SK-N-SH (cell line): ENCODE measurements around the gene SETBP1. TPM values are rescaled to one million over a fixed set of nuclear protein-coding genes. Genes with fewer than 3 reads are reported as not detected.

Experiments used
- CTCF ChIA-PET: fragments of 300-600, 350-600 bp; formaldehyde crosslinking; extraction: SDS; loops from one replicate; lab custom pipeline; 2021; lab: Yijun Ruan, JAX
- POLR2A ChIA-PET: fragments of 350-600 bp; sonication (Branson Sonifier 250); formaldehyde crosslinking; extraction: SDS; loops from one replicate; lab custom pipeline; 2020; ENCODE audit warnings: antibody characterized with exemption, inconsistent platforms; lab: Yijun Ruan, JAX
- DNase-seq: peaks from one replicate; pipeline ENCODE4 v3.0.0; 2012
- H2AFZ ChIP-seq: fragments of 200-600 bp; sonication (generic); 2 replicates; pipeline ENCODE4 v1.8.1; 2016; ENCODE audit warnings: antibody characterized with exemption, mild to moderate bottlenecking, low read depth
- H3F3A ChIP-seq: fragments of 200-600 bp; sonication (generic); replicated peaks from 2 replicates; pipeline ENCODE3; 2016; ENCODE audit warnings: antibody characterized with exemption, mild to moderate bottlenecking; ENCODE audit not compliant: insufficient read depth
- H3K27ac ChIP-seq, 2 experiments: fragments of 200-500 bp in 1 of 2; fragments of 200-600 bp in 1 of 2; sonication (Bioruptor generic) in 1 of 2; sonication (generic), shearing (Covaris generic) in 1 of 2; 2 replicates each; pipeline versions ENCODE4 v1.5.1 to v1.6.1; 2014 to 2016; ENCODE audit warnings: low read depth in 2 of 2, inconsistent platforms in 1 of 2, low read length in 1 of 2, mild to moderate bottlenecking in 1 of 2, mixed read lengths in 1 of 2
- H3K27me3 ChIP-seq: fragments of 200-600 bp; sonication (generic), shearing (Covaris generic); 2 replicates; pipeline ENCODE4 v1.6.1; 2016; ENCODE audit warnings: mixed run types; ENCODE audit not compliant: insufficient read depth
- H3K36me3 ChIP-seq, 2 experiments: fragments of 200-500 bp in 1 of 2; fragments of 200-600 bp in 1 of 2; sonication (Bioruptor generic) in 1 of 2; sonication (generic) in 1 of 2; replicated peaks in 1 of 2; 2 replicates each; pipeline versions ENCODE3 to v1.5.1; 2014 to 2016; ENCODE audit warnings: low read length in 1 of 2, mild to moderate bottlenecking in 1 of 2; ENCODE audit not compliant: insufficient read depth in 2 of 2, control insufficient read depth in 1 of 2
- H3K4me1 ChIP-seq, 2 experiments: fragments of 200-500 bp in 1 of 2; fragments of 200-600 bp in 1 of 2; sonication (Bioruptor generic) in 1 of 2; sonication (generic), shearing (Covaris generic) in 1 of 2; 2 replicates each; pipeline versions ENCODE4 v1.5.1 to v1.6.1; 2014 to 2016; ENCODE audit warnings: low read depth in 1 of 2, low read length in 1 of 2, mixed run types in 1 of 2; ENCODE audit not compliant: insufficient read depth in 2 of 2, control insufficient read depth in 1 of 2
- H3K4me2 ChIP-seq: fragments of 200-600 bp; sonication (generic), shearing (Covaris generic); 2 replicates; pipeline ENCODE4 v1.6.1; 2017; ENCODE audit warnings: mixed run types
- H3K4me3 ChIP-seq, 2 experiments: fragments of 200-500 bp in 1 of 2; fragments of 200-600 bp in 1 of 2; sonication (Bioruptor generic) in 1 of 2; sonication (generic), shearing (Covaris generic) in 1 of 2; 2 replicates each; pipeline versions ENCODE4 v1.5.1 to v1.8.1; 2014 to 2016; ENCODE audit warnings: low read depth in 2 of 2, inconsistent platforms in 1 of 2, low read length in 1 of 2, mild to moderate bottlenecking in 1 of 2, mixed read lengths in 1 of 2, moderate library complexity in 1 of 2
- H3K79me2 ChIP-seq: fragments of 200-600 bp; sonication (generic); 2 replicates; pipeline ENCODE4 v1.8.1; 2017; ENCODE audit warnings: mild to moderate bottlenecking; ENCODE audit not compliant: insufficient read depth
- H3K9ac ChIP-seq: fragments of 200-600 bp; sonication (generic); 2 replicates; pipeline ENCODE4 v1.6.1; 2017; ENCODE audit warnings: mixed run types
- H3K9me2 ChIP-seq: fragments of 200-600 bp; sonication (generic); 2 replicates; pipeline ENCODE4 v1.6.1; 2017; ENCODE audit warnings: mixed run types
- H3K9me3 ChIP-seq: fragments of 200-600 bp; sonication (generic); 2 replicates; pipeline ENCODE4 v1.6.1; 2017; ENCODE audit warnings: mixed run types, mild to moderate bottlenecking, moderate library complexity
- H4K20me1 ChIP-seq: fragments of 200-600 bp; sonication (generic); 2 replicates; pipeline ENCODE4 v1.6.1; 2017; ENCODE audit warnings: mild to moderate bottlenecking, mixed run types; ENCODE audit not compliant: insufficient read depth
- CHD2 ChIP-seq: fragments of 150-350 bp; IDR thresholded peaks from 2 replicates; pipeline ENCODE4 v1.6.1; 2018; ENCODE audit warnings: low read length; ENCODE audit not compliant: partially characterized antibody
- CTCF ChIP-seq: fragments of 200-600 bp; sonication (generic); IDR thresholded peaks from 2 replicates; pipeline ENCODE4 v1.6.1; 2017; ENCODE audit warnings: antibody characterized with exemption, mild to moderate bottlenecking, moderate library complexity
- ELF1 ChIP-seq: IDR thresholded peaks from 2 replicates; pipeline ENCODE4 v1.4.0; 2012
- EP300 ChIP-seq, 2 experiments: IDR thresholded peaks; 2 replicates each; pipeline versions ENCODE4 v1.4.0 to v1.6.1; 2012; ENCODE audit warnings: borderline replicate concordance in 1 of 2, low read depth in 1 of 2, low read length in 1 of 2
- GABPA ChIP-seq: IDR thresholded peaks from 2 replicates; pipeline ENCODE4 v1.4.0; 2012; ENCODE audit warnings: low read depth, mild to moderate bottlenecking
- NFIC ChIP-seq: IDR thresholded peaks from 2 replicates; pipeline ENCODE4 v1.4.0; 2012; ENCODE audit warnings: borderline replicate concordance
- POLR2AphosphoS5 ChIP-seq: IDR thresholded peaks from 2 replicates; pipeline ENCODE4 v1.6.1; 2012; ENCODE audit warnings: low read depth, low read length
- RCOR1 ChIP-seq: fragments of 150-350 bp; IDR thresholded peaks from 2 replicates; pipeline ENCODE4 v1.6.1; 2017; ENCODE audit warnings: antibody characterized with exemption, low read length
- SIN3A ChIP-seq: IDR thresholded peaks from 2 replicates; pipeline ENCODE4 v1.6.1; 2012; ENCODE audit warnings: low read depth, mild to moderate bottlenecking, low read length, moderate library complexity, borderline replicate concordance
- SMC3 ChIP-seq: IDR thresholded peaks from 2 replicates; pipeline ENCODE4 v1.6.1; 2012; ENCODE audit warnings: low read depth, low read length, improper control_type of control experiment
- TEAD4 ChIP-seq: IDR thresholded peaks from 2 replicates; pipeline ENCODE4 v1.4.0; 2012; ENCODE audit warnings: mild to moderate bottlenecking, borderline replicate concordance; ENCODE audit not compliant: insufficient read depth
- USF1 ChIP-seq: IDR thresholded peaks from 2 replicates; pipeline ENCODE4 v1.4.0; 2012; ENCODE audit warnings: low read depth, borderline replicate concordance
- WGBS: methylation state at CpG from one replicate; pipeline ENCODE4 v1.1.6; 2017; ENCODE audit warnings: low lambda C conversion rate; 5-methylcytosine and 5-hydroxymethylcytosine counted together
- polyA plus RNA-seq, 3 experiments: library from polyadenylated mRNA; depleted of rRNA; stranded (reverse); fragments of >200 nt; gene quantifications; 2 replicates each; pipeline ENCODE4 v1.2.3, GENCODE V29; 2012
- TF ChIP-seq, protein P1 (sequence below): fragments of 150-350 bp; IDR thresholded peaks from 2 replicates; pipeline ENCODE4 v1.6.1; 2017; ENCODE audit warnings: antibody characterized with exemption, low read length, low read depth, borderline replicate concordance
- TF ChIP-seq, protein P2 (sequence below): IDR thresholded peaks from 2 replicates; pipeline ENCODE4; 2012
- TF ChIP-seq, protein P3 (sequence below): IDR thresholded peaks from 2 replicates; pipeline ENCODE4 v1.4.0; 2012; ENCODE audit warnings: low read depth, borderline replicate concordance

SETBP1 gene
- polyA plus RNA-seq, 1 of the 3 experiments (the other 2 are of a cell fraction), result 3.0 TPM

GRCh38 chr18:44859751-44860439 is 179.2 kb downstream of the SETBP1 start (continued):
- TF ChIP-seq GABPA (no peak), NFIC (no peak), ELF1 (no peak)

DNA sequence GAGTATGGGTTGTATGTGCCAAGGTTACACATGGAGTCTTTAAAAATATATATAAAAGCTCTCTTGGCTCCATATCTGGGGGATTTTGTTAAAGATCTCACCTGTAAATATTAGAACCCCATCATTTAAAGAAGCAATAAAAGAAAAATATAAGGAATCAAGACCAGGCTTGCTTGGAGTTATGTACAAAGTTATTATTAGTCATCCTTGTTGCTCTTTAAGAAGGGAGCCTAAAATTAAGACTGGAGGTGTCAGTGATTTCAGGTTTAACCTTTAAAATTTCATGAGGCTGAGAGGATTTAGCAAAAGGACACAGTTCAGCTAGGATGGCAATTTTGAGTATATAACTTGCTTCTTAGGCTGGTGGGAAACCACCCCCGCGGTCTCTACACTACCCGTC is 181.4 kb downstream of the SETBP1 start:
- H3K9me3 ChIP-seq, result no peaks in the 10 kb centered on the region
- H2AFZ ChIP-seq, result no peak overlapping the region
- no peak for TF ChIP-seq CTCF
- TF ChIP-seq RCOR1, result no peak
- TF ChIP-seq SMC3, result no peak
- TF ChIP-seq, protein P1, sequence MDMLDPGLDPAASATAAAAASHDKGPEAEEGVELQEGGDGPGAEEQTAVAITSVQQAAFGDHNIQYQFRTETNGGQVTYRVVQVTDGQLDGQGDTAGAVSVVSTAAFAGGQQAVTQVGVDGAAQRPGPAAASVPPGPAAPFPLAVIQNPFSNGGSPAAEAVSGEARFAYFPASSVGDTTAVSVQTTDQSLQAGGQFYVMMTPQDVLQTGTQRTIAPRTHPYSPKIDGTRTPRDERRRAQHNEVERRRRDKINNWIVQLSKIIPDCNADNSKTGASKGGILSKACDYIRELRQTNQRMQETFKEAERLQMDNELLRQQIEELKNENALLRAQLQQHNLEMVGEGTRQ, result no peak
- TF ChIP-seq, protein P2, sequence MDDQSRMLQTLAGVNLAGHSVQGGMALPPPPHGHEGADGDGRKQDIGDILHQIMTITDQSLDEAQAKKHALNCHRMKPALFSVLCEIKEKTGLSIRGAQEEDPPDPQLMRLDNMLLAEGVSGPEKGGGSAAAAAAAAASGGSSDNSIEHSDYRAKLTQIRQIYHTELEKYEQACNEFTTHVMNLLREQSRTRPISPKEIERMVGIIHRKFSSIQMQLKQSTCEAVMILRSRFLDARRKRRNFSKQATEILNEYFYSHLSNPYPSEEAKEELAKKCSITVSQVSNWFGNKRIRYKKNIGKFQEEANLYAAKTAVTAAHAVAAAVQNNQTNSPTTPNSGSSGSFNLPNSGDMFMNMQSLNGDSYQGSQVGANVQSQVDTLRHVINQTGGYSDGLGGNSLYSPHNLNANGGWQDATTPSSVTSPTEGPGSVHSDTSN, result no peak
- TF ChIP-seq, protein P3, sequence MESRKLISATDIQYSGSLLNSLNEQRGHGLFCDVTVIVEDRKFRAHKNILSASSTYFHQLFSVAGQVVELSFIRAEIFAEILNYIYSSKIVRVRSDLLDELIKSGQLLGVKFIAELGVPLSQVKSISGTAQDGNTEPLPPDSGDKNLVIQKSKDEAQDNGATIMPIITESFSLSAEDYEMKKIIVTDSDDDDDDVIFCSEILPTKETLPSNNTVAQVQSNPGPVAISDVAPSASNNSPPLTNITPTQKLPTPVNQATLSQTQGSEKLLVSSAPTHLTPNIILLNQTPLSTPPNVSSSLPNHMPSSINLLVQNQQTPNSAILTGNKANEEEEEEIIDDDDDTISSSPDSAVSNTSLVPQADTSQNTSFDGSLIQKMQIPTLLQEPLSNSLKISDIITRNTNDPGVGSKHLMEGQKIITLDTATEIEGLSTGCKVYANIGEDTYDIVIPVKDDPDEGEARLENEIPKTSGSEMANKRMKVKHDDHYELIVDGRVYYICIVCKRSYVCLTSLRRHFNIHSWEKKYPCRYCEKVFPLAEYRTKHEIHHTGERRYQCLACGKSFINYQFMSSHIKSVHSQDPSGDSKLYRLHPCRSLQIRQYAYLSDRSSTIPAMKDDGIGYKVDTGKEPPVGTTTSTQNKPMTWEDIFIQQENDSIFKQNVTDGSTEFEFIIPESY, result no peak
- TF ChIP-seq SIN3A, result no peak
- no peak for TF ChIP-seq USF1
- TF ChIP-seq CHD2, result no peak
- TF ChIP-seq TEAD4, result no peak
- TF ChIP-seq GABPA, result no peak
- TF ChIP-seq EP300 (IDR thresholded peaks at IDR 0.05; ENCODE audit: borderline replicate concordance in 1 of 2, low read depth in 1 of 2, low read length in 1 of 2), result no peak
- no peak for TF ChIP-seq ELF1
- TF ChIP-seq POLR2AphosphoS5, result no peak
- TF ChIP-seq, all 33 proteins: peak for 0
- Histone ChIP-seq H3K4me1 (no peaks in the 10 kb centered on the region), H3K27ac (no peak overlapping the region), H3K79me2 (no peaks in the 10 kb centered on the region), H3K4me2 (no peak overlapping the region), H3K27me3 (no peaks in the 10 kb centered on the region), H3K9ac (no peak overlapping the region), H4K20me1 (no peaks in the 10 kb centered on the region), H3K36me3 (no peaks in the 10 kb centered on the region), H3F3A (no peaks in the 10 kb centered on the region), H3K9me2 (no peaks in the 10 kb centered on the region), H3K4me3 (no peak overlapping the region)
- ChIA-PET POLR2A (no interaction called here), CTCF (no interaction called here)
- DNase-seq, result no peak
- WGBS, result 85% methylated on average over 3 of the region's 3 CpGs
